Measurements from ENCODE around the gene BRAF. TPM values are rescaled to one million over a fixed set of nuclear protein-coding genes. Genes with fewer than 3 reads are reported as not detected.
"Not testable (repeated sequence)": the region's sequence is repeated elsewhere in the genome, so short reads cannot be mapped to it uniquely, and the experiment has no call there.

The BRAF gene
- total and polyA plus RNA-seq, 2 experiments from 2014 or later = 15.5 to 34.8 TPM

DNA sequence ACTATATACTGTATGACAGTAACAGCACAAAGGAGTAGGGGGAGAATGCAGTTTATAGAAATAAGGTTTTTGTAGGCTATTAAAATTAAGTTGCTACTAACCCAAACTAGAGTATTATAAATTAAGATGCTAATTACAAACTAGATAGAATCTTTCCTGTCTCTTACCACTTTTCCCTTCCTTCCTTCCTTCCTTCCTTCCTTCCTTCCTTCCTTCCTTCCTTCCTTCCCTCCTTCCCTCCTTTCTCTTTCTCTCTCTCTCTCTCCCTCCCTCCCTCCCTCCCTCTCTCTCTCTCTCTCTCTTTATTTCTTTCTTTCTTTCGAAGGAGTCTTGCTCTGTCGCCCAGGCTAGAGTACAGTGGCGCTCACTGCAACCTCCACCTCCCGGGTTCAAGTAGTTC lies 36.4 kb upstream of the BRAF start:
- TF ChIP-seq, protein P1, sequence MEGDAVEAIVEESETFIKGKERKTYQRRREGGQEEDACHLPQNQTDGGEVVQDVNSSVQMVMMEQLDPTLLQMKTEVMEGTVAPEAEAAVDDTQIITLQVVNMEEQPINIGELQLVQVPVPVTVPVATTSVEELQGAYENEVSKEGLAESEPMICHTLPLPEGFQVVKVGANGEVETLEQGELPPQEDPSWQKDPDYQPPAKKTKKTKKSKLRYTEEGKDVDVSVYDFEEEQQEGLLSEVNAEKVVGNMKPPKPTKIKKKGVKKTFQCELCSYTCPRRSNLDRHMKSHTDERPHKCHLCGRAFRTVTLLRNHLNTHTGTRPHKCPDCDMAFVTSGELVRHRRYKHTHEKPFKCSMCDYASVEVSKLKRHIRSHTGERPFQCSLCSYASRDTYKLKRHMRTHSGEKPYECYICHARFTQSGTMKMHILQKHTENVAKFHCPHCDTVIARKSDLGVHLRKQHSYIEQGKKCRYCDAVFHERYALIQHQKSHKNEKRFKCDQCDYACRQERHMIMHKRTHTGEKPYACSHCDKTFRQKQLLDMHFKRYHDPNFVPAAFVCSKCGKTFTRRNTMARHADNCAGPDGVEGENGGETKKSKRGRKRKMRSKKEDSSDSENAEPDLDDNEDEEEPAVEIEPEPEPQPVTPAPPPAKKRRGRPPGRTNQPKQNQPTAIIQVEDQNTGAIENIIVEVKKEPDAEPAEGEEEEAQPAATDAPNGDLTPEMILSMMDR (IDR thresholded peaks at IDR 0.05; ENCODE audit: low read depth, low read length) = no peak
- Histone ChIP-seq H3K27ac (no peak overlapping the region), H3K36me3 (no peaks in the 10 kb centered on the region), H3K4me1 (ENCODE audit: low read depth) (no peaks in the 10 kb centered on the region), H3K4me3 (no peak overlapping the region), H3K9me3 (ENCODE audit: low read depth) (no peaks in the 10 kb centered on the region), H3K27me3 (no peaks in the 10 kb centered on the region)
- no peak for DNase-seq (ENCODE audit: low read depth in 1 of 2, low spot score in 1 of 2)

DNA sequence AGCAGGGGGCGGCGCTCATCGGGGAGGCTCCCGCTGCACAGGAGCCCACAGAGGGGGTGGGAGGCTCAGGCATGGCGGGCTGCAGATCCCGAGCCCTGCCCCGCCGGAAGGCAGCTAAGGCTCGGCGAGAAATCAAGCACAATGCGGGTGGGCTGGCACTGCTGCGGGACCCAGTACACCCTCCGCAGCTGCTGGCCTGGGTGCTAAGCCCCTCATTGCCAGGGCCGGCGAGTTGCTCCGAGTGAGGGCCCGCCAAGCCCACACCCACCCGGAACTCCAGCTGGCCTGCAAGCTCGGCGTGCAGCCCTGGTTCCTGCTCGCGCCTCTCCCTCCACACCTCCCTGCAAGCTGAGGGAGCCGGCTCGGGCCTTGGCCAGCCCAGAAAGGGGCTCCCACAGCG lies 32.3 kb upstream of the BRAF start:
- not testable (repeated sequence) for H3K36me3 ChIP-seq; H3K4me3 ChIP-seq; H3K4me1 ChIP-seq (ENCODE audit: low read depth); DNase-seq (ENCODE audit: low read depth in 1 of 2, low spot score in 1 of 2); H3K9me3 ChIP-seq (ENCODE audit: low read depth); H3K27ac ChIP-seq; H3K27me3 ChIP-seq

DNA sequence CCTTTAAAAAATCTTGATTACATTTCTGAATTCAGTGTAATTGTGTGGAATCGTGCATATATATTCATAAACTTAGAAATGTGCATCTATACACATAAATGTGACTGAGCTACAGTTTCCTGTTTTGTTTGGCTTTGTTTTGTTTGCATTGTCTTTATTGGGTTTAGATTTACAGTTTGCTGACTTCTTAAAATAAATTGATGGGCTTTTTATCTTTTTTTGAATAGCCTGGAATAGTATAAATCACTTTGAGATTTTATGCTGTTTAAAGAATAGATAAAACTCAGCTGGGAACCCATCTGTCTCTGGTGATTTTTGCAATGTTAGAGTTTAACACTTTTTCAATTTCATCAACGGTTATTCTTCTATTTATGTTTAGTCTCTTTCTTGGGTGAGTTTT lies 21.2 kb upstream of the BRAF start:
- Histone ChIP-seq H3K27me3 (no peaks in the 10 kb centered on the region), H3K4me3 (no peak overlapping the region), H3K36me3 (no peaks in the 10 kb centered on the region), H3K4me1 (ENCODE audit: low read depth) (no peaks in the 10 kb centered on the region), H3K9me3 (ENCODE audit: low read depth) (no peaks in the 10 kb centered on the region), H3K27ac (no peak overlapping the region)
- TF ChIP-seq, protein P1 (IDR thresholded peaks at IDR 0.05; ENCODE audit: low read depth, low read length) = no peak
- DNase-seq (ENCODE audit: low read depth in 1 of 2, low spot score in 1 of 2) = no peak

- H3K9me3 ChIP-seq (ENCODE audit: low read depth); DNase-seq (ENCODE audit: low read depth in 1 of 2, low spot score in 1 of 2); H3K4me1 ChIP-seq (ENCODE audit: low read depth); H3K4me3 ChIP-seq; H3K36me3 ChIP-seq; H3K27ac ChIP-seq; H3K27me3 ChIP-seq: not testable (repeated sequence)
These were observed 17.5 kb upstream of the BRAF start for GRCh38 chr7:140942242-140942641.

DNA sequence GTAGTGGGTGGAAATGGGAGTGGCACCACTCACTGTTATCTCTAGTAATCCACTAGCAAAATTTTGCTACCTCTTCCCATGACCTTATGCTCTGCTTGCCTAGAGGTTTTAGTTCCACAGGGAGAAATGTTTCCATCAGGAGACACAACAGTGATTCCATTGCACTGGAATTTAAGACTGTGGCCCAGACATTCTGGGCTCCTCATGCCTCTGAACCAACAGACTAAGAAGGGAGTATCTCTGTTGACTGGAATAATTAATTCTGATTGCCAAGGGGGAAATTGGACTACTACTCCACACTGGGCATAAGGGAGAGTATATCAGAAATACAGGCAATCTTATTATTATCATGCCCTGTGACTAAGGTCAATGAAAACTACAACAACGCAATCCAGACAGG lies 16.2 kb upstream of the BRAF start:
- DNase-seq (ENCODE audit: low read depth in 1 of 2, low spot score in 1 of 2) = no peak
- Histone ChIP-seq H3K27ac (no peak overlapping the region), H3K9me3 (ENCODE audit: low read depth) (no peaks in the 10 kb centered on the region), H3K4me3 (no peak overlapping the region), H3K27me3 (no peaks in the 10 kb centered on the region), H3K4me1 (ENCODE audit: low read depth) (no peaks in the 10 kb centered on the region), H3K36me3 (no peaks in the 10 kb centered on the region)
- TF ChIP-seq, protein P1 (IDR thresholded peaks at IDR 0.05; ENCODE audit: low read depth, low read length) = no peak

GRCh38 chr7:140937702-140938264 lies 13.1 kb upstream of the BRAF start:
- no peak overlapping the region for H3K4me3 ChIP-seq
- no peaks in the 10 kb centered on the region for H3K36me3 ChIP-seq
- H3K27ac ChIP-seq = no peak overlapping the region
- TF ChIP-seq, protein P1 (IDR thresholded peaks at IDR 0.05; ENCODE audit: low read depth, low read length) = no peak
- no peaks in the 10 kb centered on the region for H3K9me3 ChIP-seq (ENCODE audit: low read depth)
- H3K27me3 ChIP-seq = peaks cover 12% of the 10 kb centered on the region
- no peaks in the 10 kb centered on the region for H3K4me1 ChIP-seq (ENCODE audit: low read depth)
- DNase-seq (ENCODE audit: low read depth in 1 of 2, low spot score in 1 of 2) = no peak
